Natural killer cell (primary cell): Measurements from ENCODE around the gene OTOGL. TPM values are rescaled to one million over a fixed set of nuclear protein-coding genes. Genes with fewer than 3 reads are reported as not detected.
"Not testable (repeated sequence)": the region's sequence is repeated elsewhere in the genome, so short reads cannot be mapped to it uniquely, and the experiment has no call there.

Source experiments
- ATAC-seq, 3 donors: fragments of 150-1000 bp in 2 of 3; fragments of 200-7000 bp in 1 of 3; cut with Tn5 transposase; 1 replicate in 1 of 3; 2 replicates in 2 of 3; pipeline ENCODE4 v1.10.0; 2021; ENCODE audit warnings: mild to moderate bottlenecking in 2 of 3, moderate library complexity in 2 of 3
- DNase-seq, 2 donors: peaks; one replicate each; pipeline versions ENCODE4 v3.0.0 to v3.0.0-alpha.2; 2013 to 2021; ENCODE audit warnings: mixed read lengths in 1 of 2
- H3K27ac ChIP-seq: one replicate; pipeline ENCODE4 v1.5.1; 2013; ENCODE audit warnings: mild to moderate bottlenecking, low read length
- H3K27me3 ChIP-seq: one replicate; pipeline ENCODE4 v1.6.1; 2013; ENCODE audit warnings: low read length; ENCODE audit not compliant: control insufficient read depth, insufficient read depth
- H3K36me3 ChIP-seq: one replicate; pipeline ENCODE4 v1.6.1; 2013; ENCODE audit warnings: low read length; ENCODE audit not compliant: control insufficient read depth, insufficient read depth
- H3K4me1 ChIP-seq: one replicate; pipeline ENCODE4 v1.6.1; 2013; ENCODE audit warnings: low read length; ENCODE audit not compliant: control insufficient read depth, insufficient read depth
- H3K4me3 ChIP-seq: one replicate; pipeline ENCODE4 v1.5.1; 2013; ENCODE audit warnings: low read length
- H3K9me3 ChIP-seq: one replicate; pipeline ENCODE4 v1.6.1; 2013; ENCODE audit warnings: low read length; ENCODE audit not compliant: control insufficient read depth, insufficient read depth
- H3K27ac Mint-ChIP-seq, 2 donors: one replicate each; pipeline ENCODE4 v1.8.0; 2022; ENCODE audit warnings: mild to moderate bottlenecking in 2 of 2, mixed read lengths in 2 of 2, moderate library complexity in 1 of 2
- H3K27me3 Mint-ChIP-seq, 2 donors: one replicate each; pipeline ENCODE4 v1.8.0; 2022; ENCODE audit warnings: low read depth in 2 of 2, mixed read lengths in 2 of 2
- H3K36me3 Mint-ChIP-seq: one replicate; pipeline ENCODE4 v1.8.0; 2022; ENCODE audit warnings: mixed read lengths
- H3K4me1 Mint-ChIP-seq, 2 donors: one replicate each; pipeline ENCODE4 v1.8.0; 2022; ENCODE audit warnings: mixed read lengths in 2 of 2
- H3K4me3 Mint-ChIP-seq: one replicate; pipeline ENCODE4 v1.8.0; 2022; ENCODE audit warnings: mild to moderate bottlenecking, moderate library complexity, mixed read lengths
- H3K9me3 Mint-ChIP-seq, 2 donors: one replicate each; pipeline ENCODE4 v1.8.0; 2022; ENCODE audit warnings: mixed read lengths in 2 of 2
- WGBS: methylation state at CpG from one replicate; pipeline ENCODE4 v1.1.7; 2013; ENCODE audit warnings: missing lambda C conversion rate; ENCODE audit not compliant: insufficient coverage; 5-methylcytosine and 5-hydroxymethylcytosine counted together
- intact Hi-C: fragments of 100-400 bp; cut with micrococcal nuclease; formaldehyde crosslinking; loops from one replicate; pipeline ENCODE4 v1.14.2; 2022
- total RNA-seq, 4 donors: library from RNA; stranded (reverse); fragments of 120-200 nt in 1 of 4; gene quantifications; one replicate each; pipeline versions ENCODE4 v1.2.3 to v1.2.4, GENCODE V29; 2013 to 2022
- TF ChIP-seq, protein P1 (sequence below): fragments of 200-600 bp; IDR thresholded peaks from one replicate; pipeline ENCODE4 v1.8.0; 2022; ENCODE audit warnings: antibody characterized with exemption

Gene OTOGL
- total RNA-seq, 3 donors from 2014 or later (not counting 1 experiment from before 2014, with no cell fraction given): not detected

DNA sequence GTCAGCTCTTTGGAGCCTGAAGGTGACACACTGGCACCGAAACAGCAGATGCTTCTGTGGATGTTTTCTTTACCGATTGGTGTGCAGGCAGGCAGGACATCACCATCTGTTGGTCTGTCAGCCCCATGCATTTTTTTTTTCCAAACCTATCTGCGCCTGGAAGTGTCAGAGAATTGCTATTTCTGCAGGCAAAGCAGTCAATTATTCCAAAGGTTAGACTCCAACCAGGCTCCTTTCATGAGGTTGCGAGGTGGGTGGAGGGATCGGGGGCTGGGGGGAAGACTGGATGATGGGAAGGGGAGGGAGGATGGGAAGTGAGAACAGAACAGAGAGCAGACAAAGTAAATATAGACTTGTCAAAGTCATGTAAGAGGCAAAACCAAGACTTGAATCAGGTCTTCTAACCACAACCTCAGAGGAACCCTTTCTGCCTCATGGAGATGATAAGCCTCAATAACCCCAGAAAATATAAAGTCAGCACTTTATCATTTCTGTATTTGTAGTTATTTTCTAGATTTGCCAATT, 117.7 kb downstream of the OTOGL start:
- Mint-ChIP-seq H3K27ac (no peak overlapping the region), H3K4me3 (no peak overlapping the region), H3K9me3 (no peaks in the 10 kb centered on the region), H3K27me3 (peaks cover 16 to 28% of the 10 kb centered on the region in 2 donors), H3K4me1 (no peaks in the 10 kb centered on the region), H3K36me3 (no peaks in the 10 kb centered on the region)
- Histone ChIP-seq H3K4me1 (no peaks in the 10 kb centered on the region), H3K27ac (no peak overlapping the region), H3K27me3 (no peaks in the 10 kb centered on the region), H3K36me3 (no peaks in the 10 kb centered on the region), H3K4me3 (no peak overlapping the region), H3K9me3 (no peaks in the 10 kb centered on the region)
- intact Hi-C loops: no loop called here
- 52% methylated on average over 5 of the region's 5 CpGs for WGBS
- TF ChIP-seq, protein P1, sequence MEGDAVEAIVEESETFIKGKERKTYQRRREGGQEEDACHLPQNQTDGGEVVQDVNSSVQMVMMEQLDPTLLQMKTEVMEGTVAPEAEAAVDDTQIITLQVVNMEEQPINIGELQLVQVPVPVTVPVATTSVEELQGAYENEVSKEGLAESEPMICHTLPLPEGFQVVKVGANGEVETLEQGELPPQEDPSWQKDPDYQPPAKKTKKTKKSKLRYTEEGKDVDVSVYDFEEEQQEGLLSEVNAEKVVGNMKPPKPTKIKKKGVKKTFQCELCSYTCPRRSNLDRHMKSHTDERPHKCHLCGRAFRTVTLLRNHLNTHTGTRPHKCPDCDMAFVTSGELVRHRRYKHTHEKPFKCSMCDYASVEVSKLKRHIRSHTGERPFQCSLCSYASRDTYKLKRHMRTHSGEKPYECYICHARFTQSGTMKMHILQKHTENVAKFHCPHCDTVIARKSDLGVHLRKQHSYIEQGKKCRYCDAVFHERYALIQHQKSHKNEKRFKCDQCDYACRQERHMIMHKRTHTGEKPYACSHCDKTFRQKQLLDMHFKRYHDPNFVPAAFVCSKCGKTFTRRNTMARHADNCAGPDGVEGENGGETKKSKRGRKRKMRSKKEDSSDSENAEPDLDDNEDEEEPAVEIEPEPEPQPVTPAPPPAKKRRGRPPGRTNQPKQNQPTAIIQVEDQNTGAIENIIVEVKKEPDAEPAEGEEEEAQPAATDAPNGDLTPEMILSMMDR: no peak
- no peak for DNase-seq
- ATAC-seq: no peak

DNA sequence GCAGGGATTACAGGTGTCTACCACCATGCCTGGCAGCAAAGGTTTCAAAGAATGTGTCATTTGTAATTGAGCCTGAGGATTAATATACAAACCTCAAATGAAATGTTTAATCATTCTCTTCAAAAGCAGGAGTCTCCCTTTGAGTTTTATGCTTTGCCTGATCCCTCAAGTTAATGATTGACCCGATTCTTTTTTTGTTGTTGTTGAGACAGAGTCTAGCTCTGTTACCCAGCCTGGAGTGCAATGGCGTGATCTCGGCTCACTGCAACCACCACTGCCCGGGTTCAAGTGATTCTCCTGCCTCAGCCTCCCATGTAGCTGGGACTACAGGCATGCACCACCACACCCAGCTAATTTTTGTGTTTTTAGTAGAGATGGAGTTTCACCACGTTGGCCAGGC, 119.6 kb downstream of the OTOGL start:
- H3K4me3 Mint-ChIP-seq, H3K4me1 ChIP-seq, H3K9me3 ChIP-seq, intact Hi-C loops, H3K27me3 ChIP-seq, H3K4me3 ChIP-seq, H3K27ac ChIP-seq, H3K36me3 Mint-ChIP-seq, ATAC-seq, H3K36me3 ChIP-seq, DNase-seq, H3K27ac Mint-ChIP-seq, H3K9me3 Mint-ChIP-seq, H3K4me1 Mint-ChIP-seq: not testable (repeated sequence)
- peaks cover 10 to 12% of the 10 kb centered on the region in 2 donors for H3K27me3 Mint-ChIP-seq
- WGBS: 86% methylated on average over 5 of the region's 5 CpGs

DNA sequence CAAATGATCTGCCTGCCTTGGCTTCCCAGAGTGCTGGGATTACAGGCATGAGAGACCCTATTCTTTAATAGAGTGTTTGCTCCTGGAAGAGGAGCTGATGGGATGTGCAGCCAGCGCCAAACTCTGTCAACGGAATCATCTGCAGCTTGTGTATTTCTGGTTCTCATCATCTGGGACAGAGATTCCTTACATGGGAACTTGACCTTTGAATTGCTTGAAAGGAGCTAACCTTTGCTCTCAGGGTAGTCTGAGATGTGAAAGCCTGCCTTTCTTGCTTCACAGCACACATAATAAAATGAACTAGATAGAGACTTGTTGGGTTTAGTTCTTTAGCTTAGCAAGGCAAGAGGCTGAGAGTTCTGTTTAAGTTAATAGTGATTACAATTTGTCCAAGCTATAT, 120.0 kb downstream of the OTOGL start:
- no peak overlapping the region for H3K27ac ChIP-seq
- no peaks in the 10 kb centered on the region for H3K9me3 ChIP-seq
- no peaks in the 10 kb centered on the region for H3K36me3 ChIP-seq
- no peak overlapping the region for H3K4me3 Mint-ChIP-seq
- intact Hi-C loops: no loop called here
- WGBS: 94% methylated on average over 2 of the region's 2 CpGs
- no peak for ATAC-seq
- no peaks in the 10 kb centered on the region for H3K27me3 ChIP-seq
- H3K4me3 ChIP-seq: no peak overlapping the region
- no peak for DNase-seq
- no peaks in the 10 kb centered on the region for H3K4me1 Mint-ChIP-seq
- H3K4me1 ChIP-seq: no peaks in the 10 kb centered on the region
- H3K27ac Mint-ChIP-seq: no peak overlapping the region
- peaks cover 8 to 12% of the 10 kb centered on the region in 2 donors for H3K27me3 Mint-ChIP-seq
- H3K36me3 Mint-ChIP-seq: no peaks in the 10 kb centered on the region
- no peaks in the 10 kb centered on the region for H3K9me3 Mint-ChIP-seq
- TF ChIP-seq, protein P1: no peak

DNA sequence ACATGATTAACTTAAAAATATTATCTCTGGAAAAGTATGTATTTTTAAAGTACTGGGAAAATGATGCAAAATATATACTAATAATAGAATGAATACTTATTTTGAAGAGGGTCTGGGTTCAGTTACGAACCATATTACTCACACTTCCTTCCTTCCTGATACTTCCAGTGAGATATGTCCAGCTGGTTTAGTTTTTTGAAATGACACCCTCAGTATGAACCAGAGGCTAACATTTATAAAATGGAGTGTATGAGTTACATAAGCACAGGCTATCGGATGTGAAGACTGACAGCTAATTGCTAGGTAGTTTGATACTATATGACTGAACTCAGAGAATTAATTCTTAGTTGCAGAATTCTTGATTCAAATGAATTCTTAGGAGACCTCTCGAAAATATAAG, 122.9 kb downstream of the OTOGL start:
- Mint-ChIP-seq H3K27me3 (peaks cover 3 to 17% of the 10 kb centered on the region in 2 donors), H3K9me3 (no peaks in the 10 kb centered on the region), H3K36me3 (no peaks in the 10 kb centered on the region), H3K4me1 (no peaks in the 10 kb centered on the region), H3K4me3 (no peak overlapping the region), H3K27ac (no peak overlapping the region)
- DNase-seq (no peak), ATAC-seq (no peak)
- no peak overlapping the region for H3K4me3 ChIP-seq
- no peaks in the 10 kb centered on the region for H3K9me3 ChIP-seq
- intact Hi-C loops: no loop called here
- H3K36me3 ChIP-seq: no peaks in the 10 kb centered on the region
- WGBS: 65% methylated on average over 2 of the region's 3 CpGs
- TF ChIP-seq, protein P1: no peak
- H3K4me1 ChIP-seq: no peaks in the 10 kb centered on the region
- H3K27me3 ChIP-seq: no peaks in the 10 kb centered on the region
- no peak overlapping the region for H3K27ac ChIP-seq
